Measurements from ENCODE around the gene GNG4.
"Not testable (repeated sequence)": the region's sequence is repeated elsewhere in the genome, so short reads cannot be mapped to it uniquely, and the experiment has no call there.

Gene GNG4

DNA sequence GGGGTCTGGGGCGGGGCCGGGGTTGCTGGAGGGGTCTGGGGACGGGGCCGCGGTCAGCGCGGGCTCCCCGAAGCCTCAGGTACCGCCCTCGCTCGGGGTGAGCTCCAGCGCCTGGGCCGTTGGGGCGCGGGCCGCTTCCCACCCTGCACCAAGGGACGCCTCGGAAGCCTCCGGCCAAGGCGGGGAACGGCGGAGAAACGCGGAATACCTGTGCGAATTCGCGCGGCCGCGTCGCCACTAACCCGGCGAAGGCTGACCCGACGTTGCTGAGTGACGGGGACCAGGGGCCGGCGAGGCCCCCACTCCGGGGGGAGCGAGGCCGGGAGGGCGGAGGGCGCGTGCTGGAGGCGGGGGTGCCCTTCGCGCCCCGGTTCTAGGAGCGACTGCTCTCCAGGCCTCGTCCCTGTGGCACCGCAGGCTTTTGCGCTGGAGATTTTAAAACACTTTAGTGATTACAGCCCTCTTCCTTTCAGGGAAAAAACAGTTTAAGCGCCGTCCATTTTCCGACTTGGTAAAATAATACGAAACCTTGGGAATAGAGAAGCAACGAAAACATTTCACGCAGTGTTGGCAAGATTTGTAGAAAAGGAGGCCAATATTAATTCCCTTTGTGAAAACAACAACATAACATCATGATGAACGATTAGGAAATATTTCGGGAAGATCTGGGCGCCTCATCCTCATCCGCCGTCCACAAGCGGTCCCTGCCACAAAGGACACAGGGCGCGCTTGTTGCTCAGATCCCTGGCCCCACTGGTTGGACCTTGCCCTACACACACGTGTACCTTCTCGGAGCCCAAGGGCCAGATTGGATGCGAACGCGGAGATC, 971 bp upstream of the GNG4 start:
- no peak for DNase-seq (ENCODE audit: low read depth in 2 of 2)

DNA sequence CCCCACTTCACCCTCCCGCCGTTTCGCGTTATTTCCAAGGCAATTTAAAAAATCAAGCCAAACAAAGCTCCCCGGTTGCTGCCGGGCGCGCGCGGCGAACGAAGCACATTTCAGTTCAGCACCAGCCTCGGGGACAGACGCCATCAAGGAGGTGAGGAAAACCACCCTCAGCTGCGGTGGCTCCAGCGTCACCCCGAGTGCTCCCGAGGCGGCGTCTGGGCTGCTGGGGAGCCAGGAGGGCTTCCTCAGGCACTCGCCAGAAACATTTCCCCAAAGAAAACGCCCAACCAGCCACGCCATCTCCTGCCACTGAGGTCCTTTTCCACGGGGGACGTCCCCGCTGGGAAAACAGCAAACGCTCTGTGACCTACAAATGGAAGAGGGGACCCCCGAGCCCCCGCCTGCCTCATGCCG, 623 bp downstream of the GNG4 start:
- DNase-seq (ENCODE audit: low read depth in 2 of 2) = peak; percentile 30 to 45

DNA sequence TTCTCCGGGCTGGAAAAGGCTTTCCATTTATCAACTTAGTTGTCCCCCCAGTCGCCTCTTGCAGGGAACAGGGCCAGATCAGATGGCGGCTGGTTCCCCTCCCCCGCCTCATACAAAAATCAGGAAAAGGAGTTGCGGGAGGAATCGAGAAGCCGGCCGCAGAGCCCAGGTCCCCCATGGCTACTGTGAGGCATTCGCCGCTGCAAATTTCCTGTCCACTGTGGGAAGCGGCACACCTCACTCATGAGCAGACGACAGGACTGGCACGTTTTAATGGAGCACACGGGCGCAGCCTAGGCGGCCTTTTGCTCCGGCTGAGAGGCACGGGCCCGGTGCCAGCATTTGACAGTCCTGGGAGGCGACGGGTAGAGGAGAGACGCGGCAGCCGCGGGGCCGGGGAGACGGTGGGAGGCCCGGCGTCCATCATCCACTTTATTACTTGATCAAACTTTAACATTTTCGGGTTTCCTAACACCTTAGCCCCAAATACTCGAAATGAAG, 1.1 kb downstream of the GNG4 start:
- DNase-seq (ENCODE audit: low read depth in 2 of 2) = no peak

DNA sequence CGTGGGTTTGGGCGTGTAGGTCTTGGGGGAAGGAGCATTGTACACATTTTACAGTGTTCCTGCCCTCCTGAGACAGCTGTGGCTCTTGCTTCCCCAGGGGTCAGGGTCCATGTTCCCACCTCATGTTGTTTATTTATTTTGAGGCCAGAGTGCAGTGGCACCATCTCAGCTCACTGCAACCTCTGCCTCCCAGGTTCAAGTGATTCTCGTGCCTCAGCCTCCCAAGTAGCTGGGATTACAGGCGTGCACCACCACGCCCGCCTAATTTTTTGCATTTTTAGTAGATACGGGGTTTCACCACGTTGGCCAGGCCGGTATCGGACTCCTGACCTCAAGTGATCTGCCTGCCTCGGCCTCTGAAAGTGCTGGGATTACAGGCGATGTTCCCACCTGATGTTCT, 2.0 kb downstream of the GNG4 start:
- not testable (repeated sequence) for DNase-seq (ENCODE audit: low read depth in 2 of 2)

DNA sequence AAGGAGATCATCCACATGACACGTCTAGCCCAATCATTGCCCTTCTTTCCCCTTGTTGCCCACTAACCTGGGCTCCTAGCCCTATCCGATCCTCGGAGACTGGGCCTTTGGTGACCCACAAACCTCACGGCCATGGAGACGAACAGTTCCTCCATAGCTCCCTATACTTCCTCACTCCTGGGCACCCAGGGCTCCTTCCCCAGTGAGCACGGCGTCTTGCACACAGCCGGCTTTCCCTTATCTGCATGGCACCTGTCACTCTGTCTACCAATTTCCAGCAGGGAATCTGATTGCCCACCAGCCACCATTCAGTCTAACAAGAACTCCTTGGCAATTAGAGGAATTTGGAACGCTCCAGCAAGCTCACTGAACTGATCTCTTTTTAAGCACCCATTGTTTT, 3.1 kb downstream of the GNG4 start:
- no peak for DNase-seq (ENCODE audit: low read depth in 2 of 2)

DNA sequence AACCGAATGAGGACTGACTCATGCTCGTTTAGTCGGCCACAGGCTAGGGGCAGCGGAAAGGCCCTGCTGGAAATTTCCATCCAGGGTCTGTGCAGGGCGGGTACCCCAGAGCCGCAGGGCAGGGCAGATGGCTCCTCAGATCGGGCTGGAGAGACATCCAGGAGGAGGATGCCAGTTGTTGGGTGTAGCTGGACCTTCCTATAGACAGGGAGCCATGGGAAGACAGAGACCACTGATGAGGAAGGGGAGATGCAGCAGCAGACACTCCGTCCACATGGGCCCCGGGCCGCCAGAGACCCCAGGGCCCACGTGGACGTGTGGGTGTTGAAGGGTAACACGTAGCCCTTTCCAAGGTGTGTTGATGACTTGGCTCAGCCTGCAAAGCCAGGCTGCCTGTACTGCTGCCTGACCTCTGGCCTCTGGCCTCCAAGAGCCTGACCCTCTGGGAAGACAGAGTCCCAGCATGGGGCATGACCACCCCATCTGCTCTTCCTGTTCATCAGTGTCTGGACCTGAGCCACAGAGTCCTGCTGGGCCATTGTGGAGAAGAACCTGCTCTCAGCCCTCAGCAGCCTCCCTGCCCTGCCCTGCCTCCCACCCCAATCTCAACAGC, 4.8 kb downstream of the GNG4 start:
- no peak for DNase-seq (ENCODE audit: low read depth in 2 of 2)

DNA sequence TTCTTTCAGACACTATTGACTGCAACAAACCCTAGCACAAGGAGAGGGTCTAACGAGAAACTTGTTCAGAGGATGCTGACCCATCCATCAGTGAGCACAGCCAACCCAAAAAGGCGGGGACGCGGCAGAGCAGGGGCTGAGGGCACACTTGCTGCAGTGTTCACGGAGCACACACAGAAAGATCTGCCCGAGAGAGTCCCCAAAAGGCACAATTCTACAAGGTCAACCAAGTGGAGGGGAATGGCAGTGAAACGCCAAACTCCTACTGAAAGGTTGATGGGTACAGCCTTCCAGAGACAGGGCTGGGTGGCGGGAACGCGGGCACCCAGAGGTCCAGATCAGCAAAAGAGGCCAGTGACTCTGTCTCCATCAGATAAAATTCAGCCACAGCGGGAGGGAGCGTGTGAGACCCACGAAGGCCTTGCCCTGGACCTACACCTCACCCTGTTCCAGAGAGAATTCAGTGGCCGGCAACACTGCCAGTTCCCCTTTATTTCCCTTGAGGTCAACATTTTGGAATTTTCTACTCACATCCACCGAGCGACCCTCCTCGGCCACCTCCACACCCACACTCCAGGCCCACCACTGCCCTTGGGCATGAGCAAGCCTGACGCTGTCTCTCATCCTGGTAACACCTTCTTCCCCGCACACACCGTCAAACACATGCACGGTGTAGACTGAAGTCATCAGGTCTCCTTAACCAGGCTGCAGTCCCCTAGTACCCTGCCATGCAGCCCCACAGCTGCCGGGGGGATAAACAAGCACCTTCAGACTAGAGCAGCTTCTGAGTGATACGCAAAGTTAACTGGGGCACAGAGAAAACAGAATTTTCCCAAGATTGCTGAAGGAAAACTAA, 5.5 kb downstream of the GNG4 start:
- DNase-seq (ENCODE audit: low read depth in 2 of 2) = no peak

DNA sequence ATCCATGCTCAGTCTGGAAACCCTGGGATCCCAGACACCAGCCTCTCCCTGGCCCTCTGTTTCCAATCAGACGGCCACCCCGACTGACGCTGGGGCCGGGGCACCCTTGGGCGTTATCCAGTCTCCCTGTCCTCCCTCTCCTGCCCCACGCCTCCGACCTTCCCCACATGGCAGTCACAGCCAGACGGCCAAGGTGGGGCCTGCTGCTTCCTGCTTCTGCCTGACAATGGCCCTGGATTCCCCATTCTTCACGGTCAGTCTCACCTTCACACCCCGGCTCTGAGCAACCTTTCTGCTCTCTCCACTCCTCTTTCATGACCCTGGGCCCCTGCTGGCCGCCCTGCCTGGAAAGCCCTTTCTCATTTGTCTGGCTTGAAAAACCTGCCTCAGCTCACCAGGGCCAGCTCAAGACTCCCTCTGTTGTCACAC, 6.6 kb downstream of the GNG4 start:
- no peak for DNase-seq (ENCODE audit: low read depth in 2 of 2)

DNA sequence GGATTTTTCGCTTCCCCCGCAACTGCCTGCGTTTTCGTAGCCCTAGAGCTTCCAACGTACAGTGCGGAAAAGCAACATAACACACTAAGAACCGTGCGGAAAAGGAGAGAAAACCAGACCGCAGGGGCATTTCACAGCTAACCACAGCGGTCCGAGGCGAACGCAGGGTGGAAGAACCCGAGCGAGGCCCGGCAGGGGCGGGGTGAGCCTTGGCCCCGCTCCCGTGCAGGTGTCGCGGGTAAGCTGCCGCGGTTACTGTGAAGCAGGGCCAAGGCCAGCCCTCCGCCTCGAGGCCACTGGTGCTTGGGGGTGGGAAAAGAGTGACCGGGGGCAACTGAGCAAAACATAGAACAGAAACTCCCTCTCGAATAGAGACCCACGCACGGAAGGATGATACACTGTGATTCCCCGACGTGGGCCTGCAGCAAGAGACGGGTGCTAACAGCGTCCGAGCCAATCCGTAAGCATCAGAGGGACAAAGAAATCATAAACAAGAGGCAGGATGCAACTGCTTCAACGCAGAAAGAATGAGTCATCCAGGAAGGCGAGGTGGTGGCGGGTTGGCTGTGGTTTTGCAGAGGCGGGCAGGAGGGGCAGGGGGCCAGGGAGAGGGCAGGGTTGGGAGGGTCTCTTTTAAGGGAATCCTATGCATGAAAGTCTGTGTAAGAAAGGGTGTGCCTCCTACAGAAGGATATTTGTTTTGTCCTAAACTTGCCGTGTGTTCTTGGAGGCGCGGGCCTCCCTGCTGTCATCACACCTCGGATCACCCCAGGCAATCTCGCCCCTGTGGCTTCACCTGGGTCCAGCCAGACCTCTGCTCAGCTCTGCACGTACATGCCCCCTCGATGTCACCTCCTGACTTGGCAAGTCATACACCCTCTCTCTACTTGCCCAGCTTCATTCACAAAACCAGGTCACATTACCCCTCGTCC, 7.3 kb downstream of the GNG4 start:
- DNase-seq (ENCODE audit: low read depth in 2 of 2) = peak; percentile 37 to 38

DNA sequence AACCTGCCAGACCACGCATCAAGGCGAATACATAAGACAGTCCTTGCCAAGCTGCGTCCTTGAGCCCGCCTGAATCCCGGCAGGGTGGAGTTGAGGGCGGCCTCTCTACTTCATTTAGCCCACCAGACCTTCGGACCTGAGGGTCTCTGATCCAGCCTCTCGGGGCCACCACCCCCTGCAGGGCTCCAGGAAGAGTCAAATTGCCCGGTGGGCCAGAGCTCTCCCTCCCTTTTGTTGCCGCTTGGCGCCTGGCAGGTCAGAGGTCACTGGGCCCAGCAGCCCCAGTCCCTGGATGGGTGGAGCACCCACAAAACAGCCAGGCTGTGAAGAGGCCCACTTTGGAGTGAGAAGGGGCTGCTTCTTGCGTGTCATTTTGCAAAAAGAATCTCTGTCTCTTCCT, 9.0 kb downstream of the GNG4 start:
- DNase-seq (ENCODE audit: low read depth in 2 of 2) = no peak

DNA sequence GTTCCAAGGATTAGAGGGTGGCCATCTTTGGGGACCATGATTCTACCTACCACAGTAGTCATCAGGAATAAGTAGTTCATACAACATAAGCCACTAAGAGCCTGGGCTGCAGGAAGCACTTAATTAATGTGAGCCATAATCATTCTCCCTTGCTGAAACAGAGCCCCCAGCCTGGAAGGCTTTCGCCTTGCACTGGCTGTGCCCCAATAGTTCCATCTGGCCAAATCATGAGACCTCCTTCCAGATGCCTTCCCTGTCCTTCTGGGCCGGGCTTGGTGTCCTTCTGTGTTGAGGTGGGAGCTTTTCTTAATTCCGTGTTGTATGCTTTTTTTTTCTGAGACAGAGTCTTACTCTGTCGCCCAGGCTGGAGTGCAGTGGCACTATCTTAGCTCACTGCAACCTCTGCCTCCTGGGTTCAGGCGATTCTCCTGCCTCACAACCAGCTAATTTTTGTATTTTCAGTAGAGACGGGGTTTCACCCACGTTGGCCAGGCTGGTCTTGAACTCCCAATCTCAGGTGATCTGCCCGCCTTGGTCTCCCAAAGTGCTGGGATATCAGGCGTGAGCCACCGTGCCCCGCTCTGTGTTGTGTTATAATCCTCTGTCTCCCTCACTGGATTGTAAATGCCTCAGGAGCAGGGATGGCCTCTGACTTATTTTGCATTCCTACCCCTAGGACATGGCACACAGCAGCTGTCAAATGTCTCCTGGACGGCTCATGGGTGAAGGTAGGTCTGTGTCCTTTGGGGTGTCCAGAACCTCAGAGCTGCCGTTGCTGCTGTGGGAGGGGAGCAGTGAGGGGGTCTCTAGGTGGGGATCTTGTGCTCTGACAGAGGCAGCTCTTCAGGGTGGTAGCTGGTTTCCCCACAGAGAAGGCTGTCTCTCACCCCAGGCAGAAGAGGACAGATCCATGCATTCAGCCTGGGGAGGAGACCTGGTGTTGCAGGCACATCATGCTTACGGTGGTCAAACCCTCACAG, 10.1 kb downstream of the GNG4 start:
- no peak for DNase-seq (ENCODE audit: low read depth in 2 of 2)

DNA sequence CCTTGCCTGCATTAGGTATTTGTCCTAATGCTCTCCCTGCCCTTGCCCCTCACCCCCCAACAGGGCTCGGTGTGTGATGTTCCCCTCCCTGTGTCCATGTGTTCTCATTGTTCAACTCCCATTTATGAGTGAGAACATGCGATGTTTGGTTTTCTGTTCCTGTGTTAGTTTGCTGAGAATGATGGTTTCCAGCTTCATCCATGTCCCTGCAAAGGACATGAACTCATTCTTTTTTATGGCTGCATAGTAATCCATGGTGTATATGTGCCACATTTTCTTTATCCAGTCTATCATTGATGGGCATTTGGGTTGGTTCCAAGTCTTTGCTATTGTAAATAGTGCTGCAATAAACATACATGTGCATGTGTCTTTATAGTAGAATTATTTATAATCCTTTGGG, 11.0 kb downstream of the GNG4 start:
- DNase-seq (ENCODE audit: low read depth in 2 of 2) = not testable (repeated sequence)

DNA sequence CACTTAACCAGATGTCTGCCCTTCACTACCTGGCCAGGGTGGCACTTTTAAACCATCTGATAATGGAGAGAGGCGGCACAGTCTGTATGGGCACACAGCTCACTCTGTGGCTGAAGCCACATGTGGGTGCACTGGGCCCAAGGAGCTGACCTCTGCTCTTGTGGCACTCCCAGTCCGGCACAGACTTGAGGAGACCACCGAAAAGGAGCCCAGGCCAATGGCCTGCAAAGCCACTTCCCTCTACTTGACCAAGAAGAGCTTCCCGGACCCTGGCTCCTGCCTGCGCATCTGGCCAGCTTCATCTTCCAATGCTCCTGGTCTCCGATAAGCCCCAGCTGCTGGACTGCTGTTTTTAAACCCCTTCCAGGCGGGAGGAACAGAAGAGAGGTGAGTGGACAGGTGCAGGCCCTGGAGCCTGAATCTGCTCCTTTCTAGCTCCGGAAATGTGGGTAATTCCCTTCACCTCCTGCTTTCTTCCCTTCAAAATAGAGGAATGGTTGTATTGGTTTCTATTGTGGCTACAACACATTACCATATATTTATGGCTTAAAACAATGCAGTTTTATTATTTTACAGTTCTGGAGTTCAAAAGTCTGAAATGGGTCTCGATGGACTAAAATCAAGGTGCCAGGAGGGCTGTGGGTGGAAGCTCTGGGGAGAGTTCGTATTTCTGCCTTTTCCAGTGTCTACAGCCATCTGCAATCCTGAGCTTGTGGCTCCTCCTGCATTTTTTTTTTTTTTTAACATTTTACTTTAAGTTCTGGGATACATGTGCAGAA, 11.6 kb downstream of the GNG4 start:
- DNase-seq (ENCODE audit: low read depth in 2 of 2) = no peak

DNA sequence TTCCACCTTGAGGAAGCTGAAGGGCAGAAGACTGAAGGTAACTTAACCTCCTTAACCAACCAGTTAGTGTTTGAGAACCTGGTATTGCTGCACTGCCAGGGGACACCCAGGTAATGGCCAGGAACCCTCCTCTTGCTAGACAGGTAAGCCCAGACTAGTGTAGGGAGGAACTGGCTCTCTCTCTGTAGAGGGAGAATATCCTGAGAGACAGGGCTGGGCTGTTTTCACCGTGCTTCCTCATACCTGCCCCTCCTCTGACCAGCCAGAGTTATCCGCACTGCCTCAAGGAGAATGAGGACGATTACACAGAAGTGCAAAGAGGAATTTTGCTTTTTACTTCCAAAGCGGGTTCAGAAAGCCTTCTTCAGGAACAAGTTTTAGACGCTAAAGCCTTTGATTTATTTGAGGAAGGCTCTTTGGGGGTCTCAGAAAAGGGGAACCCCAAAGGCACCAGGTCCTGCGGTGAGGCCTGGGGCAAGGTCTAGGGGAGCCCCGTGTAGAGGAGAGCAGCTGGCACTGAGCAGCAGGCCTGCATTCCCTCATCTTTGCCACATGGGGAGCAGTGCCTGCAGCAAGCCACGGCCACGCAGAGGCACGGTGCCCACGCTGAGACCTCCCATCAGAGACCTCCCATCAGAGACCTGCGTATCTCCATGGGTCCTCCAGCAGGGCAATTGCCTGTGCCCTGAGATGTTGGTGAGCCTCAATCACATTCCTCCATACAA, 13.5 kb downstream of the GNG4 start:
- DNase-seq (ENCODE audit: low read depth in 2 of 2) = no peak

DNA sequence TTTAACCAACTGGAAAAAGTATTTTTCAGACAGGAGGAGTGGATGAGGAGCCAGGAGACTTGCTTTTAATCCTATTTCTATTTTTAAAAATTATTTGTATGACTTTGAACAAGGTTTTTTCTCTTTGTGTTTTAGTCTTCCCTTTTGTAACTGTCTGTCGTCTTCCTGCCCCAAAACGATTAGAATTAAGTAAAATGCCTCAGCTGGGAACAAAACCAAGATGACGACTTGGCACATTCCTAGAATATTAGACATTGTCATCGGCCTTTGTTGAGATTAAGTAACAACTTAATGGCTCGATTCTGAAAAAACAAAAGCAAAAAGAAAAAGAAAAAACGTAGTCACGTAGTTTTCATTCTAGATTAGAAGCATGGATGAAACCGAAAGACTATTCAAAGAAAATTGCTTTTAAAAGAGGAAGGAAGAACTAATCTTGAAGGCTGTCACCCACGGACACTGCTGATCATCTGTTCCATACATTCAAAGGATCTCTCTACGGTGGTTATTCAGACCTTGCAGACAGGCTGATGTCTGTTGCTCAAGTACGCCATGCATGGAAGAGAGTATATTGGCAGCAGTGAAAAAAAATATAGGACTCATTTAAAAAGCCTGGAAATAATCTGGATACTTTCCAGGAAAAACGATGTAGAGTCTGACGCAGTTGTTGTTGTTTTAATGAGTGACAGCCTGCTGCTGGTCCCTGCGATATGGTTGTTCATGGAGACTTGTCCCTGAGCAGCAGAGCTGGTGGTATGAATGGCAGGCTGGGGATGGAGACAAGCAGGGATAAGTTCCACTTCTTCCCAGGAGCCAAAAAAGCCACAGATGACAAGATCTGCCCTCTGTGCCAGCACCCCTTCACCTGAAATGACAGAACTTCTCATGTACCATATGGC, 16.8 kb downstream of the GNG4 start:
- DNase-seq (ENCODE audit: low read depth in 2 of 2) = no peak

DNA sequence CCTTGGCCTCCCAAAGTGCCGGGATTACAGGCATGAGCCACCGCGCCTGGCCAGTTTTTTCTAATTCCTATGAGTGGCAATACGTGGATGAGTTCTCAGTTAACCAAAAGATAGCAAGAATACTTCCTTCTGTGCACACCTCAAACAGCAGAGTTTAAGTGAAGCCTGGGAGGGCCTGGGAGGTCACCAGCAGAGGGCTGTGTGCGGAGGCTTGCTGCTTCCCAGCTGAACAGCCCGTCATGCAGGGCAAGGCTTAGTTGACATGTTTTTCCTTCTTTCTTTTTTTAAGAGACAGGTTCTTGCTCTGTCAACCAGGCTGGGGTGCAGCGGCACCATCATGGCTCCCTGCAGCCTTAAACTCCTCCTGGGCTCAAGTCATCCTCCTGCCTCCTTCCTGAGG, 17.8 kb downstream of the GNG4 start:
- no peak for DNase-seq (ENCODE audit: low read depth in 2 of 2)

DNA sequence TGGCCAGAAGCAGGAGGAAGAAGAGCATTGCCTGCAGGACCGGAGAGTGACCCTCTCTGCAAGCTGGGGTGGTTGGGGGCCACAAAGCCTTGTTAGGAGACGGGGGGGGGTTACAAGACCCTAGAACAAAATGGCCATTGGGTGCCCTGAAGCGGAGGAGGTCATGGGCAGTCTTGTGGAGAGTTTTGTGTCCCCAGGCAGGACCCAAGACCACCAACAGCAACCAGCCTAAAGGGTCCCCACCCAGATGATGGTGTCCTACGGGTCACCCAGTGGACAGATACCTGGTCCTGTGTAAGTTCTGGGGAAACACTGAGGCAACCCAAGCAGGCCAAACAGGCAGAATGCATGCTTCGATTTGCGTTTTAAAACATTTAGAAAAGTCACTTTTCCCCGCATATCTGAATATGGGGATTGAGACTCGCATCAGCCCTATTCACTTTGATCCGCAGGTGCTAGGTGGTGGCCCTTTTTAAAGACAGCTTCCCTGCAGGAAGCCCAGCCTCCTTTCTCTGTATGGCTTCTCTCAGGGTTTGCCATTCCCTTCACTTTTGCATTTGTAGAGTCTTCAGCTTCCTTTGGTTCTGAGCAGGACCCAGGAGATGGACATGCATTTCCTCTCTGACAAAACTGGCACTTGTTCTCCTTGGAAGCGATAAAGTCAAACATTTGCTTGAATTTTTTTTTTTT, 21.1 kb downstream of the GNG4 start:
- no peak for DNase-seq (ENCODE audit: low read depth in 2 of 2)

Data from stimulated activated CD4-positive, alpha-beta T cell treated with anti-CD3 and anti-CD28 coated beads, Interleukin-15, amount 100 ng/mL, for 48 hours (primary cell).